GM19240 (cell line): ENCODE measurements around the gene ZRANB1.

Source experiments
- DNase-seq: peaks from one replicate; pipeline ENCODE4 v3.0.0; 2011; ENCODE audit warnings: low spot score; ENCODE audit not compliant: insufficient read length

The ZRANB1 gene

GRCh38 chr10:125017547-125018298 is 75.8 kb downstream of the ZRANB1 start:
- no peak for DNase-seq

GRCh38 chr10:125018576-125019143 is 76.7 kb downstream of the ZRANB1 start:
- DNase-seq: no peak

DNA sequence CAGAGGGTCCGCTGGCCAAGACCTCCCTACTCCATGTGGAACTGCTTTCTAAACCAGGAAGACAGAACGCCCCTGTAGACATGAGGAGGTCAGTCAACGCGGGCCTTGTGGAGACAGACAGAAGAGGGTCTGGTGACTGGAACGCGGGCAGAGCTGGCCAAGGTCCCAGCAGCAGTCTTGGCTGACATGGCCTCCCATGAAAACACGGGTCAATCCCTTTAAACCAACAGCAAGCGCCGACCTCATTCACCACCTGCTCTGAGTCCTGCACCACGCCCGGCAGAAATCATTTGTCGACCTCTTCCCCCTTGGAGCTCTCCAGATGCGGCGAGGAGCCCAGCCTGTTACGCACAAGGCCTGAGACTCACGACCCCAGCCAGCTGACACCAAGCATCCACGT is 78.5 kb downstream of the ZRANB1 start:
- no peak for DNase-seq

GRCh38 chr10:125020871-125021270 is 78.9 kb downstream of the ZRANB1 start:
- DNase-seq: no peak

GRCh38 chr10:125021686-125022344 is 79.9 kb downstream of the ZRANB1 start:
- no peak for DNase-seq

DNA sequence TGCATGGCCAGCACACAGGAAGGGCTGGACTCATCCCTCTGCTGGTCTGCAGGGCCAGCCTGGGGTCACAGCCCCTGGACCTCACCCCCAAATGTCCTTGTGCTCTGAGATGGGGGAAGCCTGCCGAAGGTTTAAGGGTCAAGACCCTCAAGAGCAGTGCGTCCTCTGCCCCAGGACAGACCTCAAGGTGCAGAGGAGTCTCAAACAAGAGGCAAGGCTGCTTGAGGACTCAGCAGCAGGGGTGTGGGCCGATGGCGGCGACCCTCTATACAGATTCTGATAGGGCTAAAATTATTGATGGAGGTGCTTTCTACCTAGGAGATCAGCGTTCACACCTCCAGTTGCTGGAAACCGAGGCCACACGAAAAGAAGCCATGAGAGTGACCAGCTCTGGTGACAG is 80.7 kb downstream of the ZRANB1 start:
- no peak for DNase-seq

DNA sequence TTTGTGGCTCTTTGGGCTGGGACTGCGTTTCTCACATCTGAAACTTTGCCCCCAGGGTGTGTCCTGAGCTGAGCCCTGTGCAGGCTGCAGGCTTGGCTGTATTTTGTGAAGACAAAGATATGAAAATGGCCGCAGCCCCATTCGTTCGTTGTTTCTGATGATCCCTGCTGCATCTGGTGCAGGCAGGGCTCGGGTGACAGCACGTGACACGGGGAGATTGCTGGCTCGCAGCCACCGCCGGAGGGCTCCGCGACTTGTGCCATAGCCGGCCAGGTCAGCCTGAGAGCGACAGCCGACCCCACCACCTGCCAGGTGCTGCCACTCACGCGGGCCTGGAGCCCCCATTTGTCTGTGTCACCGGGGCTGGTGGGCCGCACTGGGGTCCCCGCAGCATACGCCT is 81.3 kb downstream of the ZRANB1 start:
- DNase-seq: no peak

GRCh38 chr10:125023862-125024496 is 82.1 kb downstream of the ZRANB1 start:
- no peak for DNase-seq

GRCh38 chr10:125024497-125025234 is 82.7 kb downstream of the ZRANB1 start:
- no peak for DNase-seq

DNA sequence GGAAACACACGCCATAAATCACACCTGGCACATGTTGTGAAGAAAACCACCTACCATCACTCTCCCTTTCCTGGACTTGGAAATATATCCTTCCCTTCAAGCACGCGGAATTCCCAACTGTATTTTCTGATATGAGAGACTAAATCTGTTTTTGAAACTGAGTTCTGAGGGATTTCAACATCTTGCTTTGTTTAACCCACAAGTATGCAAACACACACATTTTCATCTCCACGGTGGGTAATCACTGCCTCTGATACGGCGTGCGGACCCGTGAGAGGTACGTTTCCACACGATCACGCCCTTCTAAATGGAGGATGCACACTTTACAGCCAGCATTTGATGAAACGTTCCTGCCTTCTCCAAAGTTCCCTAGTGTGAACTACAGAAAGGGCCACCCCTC is 83.4 kb downstream of the ZRANB1 start:
- DNase-seq: no peak

GRCh38 chr10:125026036-125026931 is 84.4 kb downstream of the ZRANB1 start:
- no peak for DNase-seq

DNA sequence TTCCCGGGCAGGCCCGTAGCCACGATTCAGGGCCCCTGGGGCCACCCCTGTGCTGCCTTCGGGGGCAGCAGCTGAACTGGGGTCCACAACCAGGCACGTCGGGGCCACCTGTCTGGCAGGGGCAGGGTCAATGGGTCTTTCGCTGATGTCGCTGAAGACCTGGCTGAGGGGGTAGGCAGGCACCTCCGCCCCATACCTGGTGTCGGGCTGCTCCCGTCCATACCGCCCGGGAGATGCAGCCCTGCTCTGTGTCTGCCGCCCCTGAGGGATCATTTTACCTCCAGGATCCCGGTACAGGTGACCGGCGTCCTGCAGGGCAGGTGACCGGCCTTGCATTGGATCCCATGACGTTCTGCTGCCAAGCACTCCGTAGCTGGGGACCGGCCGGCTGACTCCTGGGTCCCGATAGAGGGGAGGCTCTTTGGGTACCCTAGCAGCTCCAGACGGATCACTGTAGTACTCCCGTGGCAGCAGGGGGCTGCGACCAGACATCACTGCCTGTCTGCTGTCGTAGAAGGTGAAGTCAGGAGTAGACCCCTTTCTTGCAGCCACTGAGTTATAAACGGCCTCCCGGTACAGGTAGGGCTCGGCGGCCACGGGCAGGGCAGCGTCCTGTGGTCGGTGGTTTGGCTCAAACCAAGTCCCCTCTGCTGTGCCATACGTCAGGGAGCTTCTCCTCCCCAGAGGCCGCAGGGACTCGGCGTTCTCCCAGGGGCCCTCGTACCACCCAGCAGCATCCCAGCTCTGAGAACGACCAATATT is 85.2 kb downstream of the ZRANB1 start:
- no peak for DNase-seq

DNA sequence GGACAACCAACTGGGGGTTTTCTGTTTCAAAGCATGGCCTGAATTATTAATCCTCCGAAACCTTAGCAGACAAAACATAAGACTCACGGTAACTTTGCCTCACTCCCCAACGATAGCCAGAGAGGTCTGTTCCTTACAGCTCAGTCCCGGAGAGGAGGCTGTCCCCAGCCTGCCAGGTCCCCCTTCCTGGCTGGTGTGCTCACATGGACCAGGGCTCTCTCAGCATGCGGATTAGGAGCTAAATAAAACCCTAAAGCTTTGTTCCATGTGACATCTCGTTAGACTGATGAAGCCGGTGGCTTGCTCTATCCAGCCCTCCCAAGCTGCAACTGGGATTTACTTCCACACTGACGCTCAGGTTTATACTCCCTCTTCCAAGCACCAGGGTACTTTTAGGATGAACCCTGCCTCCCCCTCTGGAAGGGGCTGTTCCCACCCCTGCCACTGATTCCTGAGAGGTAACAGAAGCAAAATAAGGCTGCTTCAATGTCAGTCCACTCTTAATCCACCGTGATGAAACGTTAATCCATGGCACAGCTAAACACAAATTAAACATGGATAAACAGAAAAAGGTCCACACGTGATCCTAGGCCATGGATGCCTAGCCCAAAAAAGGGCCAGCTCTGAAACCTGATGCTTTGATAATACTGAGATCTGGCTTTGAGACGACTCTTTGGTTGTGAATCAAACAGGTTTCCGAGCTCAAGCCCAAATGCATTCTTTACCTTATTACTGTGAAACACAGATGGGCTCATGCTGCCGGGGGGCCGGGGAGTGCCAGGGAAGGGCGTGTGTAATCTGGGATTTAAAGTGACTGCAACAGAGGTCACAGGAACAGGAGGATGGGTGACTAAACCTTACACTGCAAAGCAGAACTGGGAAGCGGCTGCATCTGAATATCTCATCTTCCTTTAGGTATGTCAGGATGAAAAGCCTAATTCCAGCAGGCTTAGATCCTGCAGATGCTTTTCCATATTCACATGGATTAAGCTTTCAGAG is 86.2 kb downstream of the ZRANB1 start:
- DNase-seq: no peak

DNA sequence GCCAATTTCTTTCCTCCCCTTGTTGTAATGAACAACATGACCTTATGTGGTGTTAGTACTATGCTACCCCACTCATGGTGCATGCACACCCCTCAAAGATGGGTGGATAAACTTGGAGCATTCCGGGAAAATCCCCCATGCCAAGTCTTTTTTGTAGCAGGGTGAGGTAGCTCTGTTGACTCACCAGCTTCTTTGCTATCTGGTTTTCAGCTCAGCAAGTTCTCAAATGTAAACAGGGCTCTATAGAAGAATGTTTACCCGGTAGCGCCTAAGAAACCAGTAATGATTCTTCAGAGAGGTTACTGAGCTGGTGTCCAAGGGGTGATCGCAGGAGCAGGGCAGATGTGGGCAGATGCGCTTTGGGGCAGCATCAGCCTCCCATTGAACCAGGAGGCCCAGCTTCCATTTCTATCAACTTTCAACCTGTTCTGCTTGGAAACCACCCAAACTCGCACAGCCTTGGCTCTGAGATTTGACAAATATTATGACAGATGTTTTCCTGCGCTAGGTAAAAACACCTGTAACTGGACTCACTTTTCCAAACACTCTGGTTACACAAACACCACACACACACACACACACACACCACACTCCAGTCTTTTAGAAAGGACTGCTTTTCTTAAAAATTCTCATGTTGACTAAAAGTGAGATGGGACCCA is 87.8 kb downstream of the ZRANB1 start:
- no peak for DNase-seq

GRCh38 chr10:125030567-125031197 is 88.8 kb downstream of the ZRANB1 start:
- DNase-seq: no peak

DNA sequence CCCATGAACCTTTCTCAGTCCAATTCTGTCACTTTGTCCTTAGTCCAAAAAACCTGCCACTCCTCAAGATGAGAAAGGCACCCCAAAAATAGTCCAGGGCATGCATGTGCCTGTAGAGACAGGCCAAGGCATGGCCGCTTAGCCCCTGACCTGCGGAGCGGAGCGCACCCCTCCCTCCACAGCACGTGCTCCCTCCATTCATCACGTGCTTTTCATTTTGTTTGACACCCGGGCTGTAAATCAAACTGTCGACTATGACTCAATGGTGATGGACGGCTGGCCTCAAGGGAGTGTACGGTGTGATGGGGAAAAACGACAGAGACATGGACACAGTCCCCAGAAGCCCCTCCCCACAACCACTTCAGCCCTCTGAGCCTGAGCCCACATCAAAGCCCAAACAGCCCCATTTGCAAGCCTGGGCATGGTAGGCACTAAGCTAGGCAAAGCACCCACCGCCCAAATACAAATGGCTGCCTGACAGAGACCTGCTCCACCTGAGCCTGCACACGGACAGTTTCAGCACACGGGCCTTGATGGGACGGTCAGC is 90.6 kb downstream of the ZRANB1 start:
- DNase-seq: no peak
